Ovary (tissue), 9 donors: ENCODE measurements around the gene CRKL. TPM values are rescaled to one million over a fixed set of nuclear protein-coding genes. Genes with fewer than 3 reads are reported as not detected.
"Not testable (repeated sequence)": the region's sequence is repeated elsewhere in the genome, so short reads cannot be mapped to it uniquely, and the experiment has no call there.

ENCODE experiments used
- DNase-seq, 5 donors: peaks; one replicate each; pipeline ENCODE4 v3.0.0-alpha.2; 2019 to 2020
- H3K27ac ChIP-seq, 2 donors: fragments of 200-600 bp; one replicate each; pipeline versions ENCODE4 v1.5.1 to v1.8.0; 2019 to 2022
- H3K27me3 ChIP-seq: fragments of 200-600 bp; one replicate; pipeline ENCODE4 v1.8.0; 2022
- H3K36me3 ChIP-seq: fragments of 200-600 bp; sonication (generic); one replicate; pipeline ENCODE4 v1.5.1; 2019
- H3K4me1 ChIP-seq: one replicate; pipeline ENCODE4 v1.8.1; 2013; ENCODE audit warnings: mild to moderate bottlenecking, moderate library complexity; ENCODE audit not compliant: insufficient read depth
- H3K4me3 ChIP-seq: fragments of 200-600 bp; sonication (generic); one replicate; pipeline ENCODE4 v1.5.1; 2017
- H3K9me3 ChIP-seq, 2 donors: fragments of 200-600 bp in 1 of 2; sonication (generic) in 1 of 2; one replicate each; pipeline versions ENCODE4 v1.5.1 to v1.8.1; 2013 to 2019; ENCODE audit warnings: mild to moderate bottlenecking in 1 of 2, moderate library complexity in 1 of 2
- CTCF ChIP-seq, 3 donors: fragments of 450-650 bp in 2 of 3; fragments of 200-600 bp in 1 of 3; IDR thresholded peaks; one replicate each; pipeline versions ENCODE4 v1.5.1 to v1.8.0; 2016 to 2022; ENCODE audit warnings: antibody characterized with exemption in 3 of 3, mild to moderate bottlenecking in 1 of 3
- EP300 ChIP-seq: sonication (generic); formaldehyde crosslinking; IDR thresholded peaks from one replicate; pipeline ENCODE4 v1.6.1; 2017; ENCODE audit warnings: antibody characterized with exemption
- POLR2A ChIP-seq: fragments of 450-650 bp; IDR thresholded peaks from one replicate; pipeline ENCODE4 v1.6.1; 2017; ENCODE audit warnings: antibody characterized with exemption, mild to moderate bottlenecking, moderate library complexity
- WGBS, 3 donors: extraction: QIAGEN DNeasy Blood & Tissue Kit in 1 of 3; methylation state at CpG; one replicate each; pipeline versions ENCODE4 v1.1.5 to v1.1.7; 2013 to 2017; 5-methylcytosine and 5-hydroxymethylcytosine counted together
- intact Hi-C, 4 donors: fragments of 100-400 bp; cut with DNase I; formaldehyde crosslinking; loops; one replicate each; pipeline versions ENCODE4 v1.11.0 to v1.15.1; 2022 to 2023
- polyA plus RNA-seq, 2 donors: library from polyadenylated mRNA; stranded (reverse); fragments of 200-250 nt in 1 of 2; fragments of 350-450 nt in 1 of 2; fragmentation: Illumina TruSeq in 1 of 2; extraction: RNeasy Lipid Tissue Mini Kit (QIAGEN cat#74804) in 1 of 2; gene quantifications; one replicate each; pipeline ENCODE4 v1.2.3, GENCODE V29; 2013 to 2014
- total RNA-seq, 7 donors: library from RNA; depleted of rRNA in 2 of 7; stranded (reverse); fragments of >200 nt in 2 of 7; fragmentation: NEBNext Ultra II Directional in 3 of 7; extraction: Animal tissue kit (Norgen Biotek cat#: 25700) in 3 of 7; gene quantifications; one replicate each; pipeline versions ENCODE4 v1.1.0 to v1.2.4, GENCODE V29; 2016 to 2023
- donor health status: DM: no; HTN: no; CAD: no; lungs with moderate emphysema.
- donor health status: DM: no; HTN: no; CAD: no.
- donor health status: Bipolar disorder and iron deficiency.
- donor health status: DM: yes; HTN: yes; CAD: no.
- donor health status: DM: no; HTN: no; CAD: no.
- donor health status: DM: yes; HTN: yes; CAD: no.

Gene CRKL
- total and polyA plus RNA-seq, 9 donors = 22.7 to 71.5 (median 51.5) TPM

DNA sequence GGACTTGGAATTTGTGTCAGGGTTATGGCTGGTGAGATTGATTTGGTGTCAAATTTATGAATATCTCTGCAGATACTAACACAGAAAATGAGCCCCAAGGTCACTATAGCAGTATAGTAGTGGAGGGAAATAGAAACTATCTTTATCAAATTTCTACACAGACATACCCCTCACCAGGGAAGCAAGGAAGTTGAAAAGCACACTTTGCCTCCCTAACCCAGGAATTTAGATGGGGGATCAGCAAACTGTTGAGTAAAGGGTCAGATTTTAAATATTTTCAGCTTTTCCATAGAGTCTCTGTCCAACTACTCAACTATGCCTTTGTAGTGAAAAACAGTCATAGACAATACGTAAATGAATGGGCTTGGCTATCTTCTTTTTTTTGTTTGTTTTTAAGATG lies 12.8 kb downstream of the CRKL start:
- Histone ChIP-seq H3K9me3 (no peaks in the 10 kb centered on the region), H3K27me3 (no peaks in the 10 kb centered on the region), H3K4me1 (peaks cover 12% of the 10 kb centered on the region), H3K27ac (no peak overlapping the region), H3K4me3 (no peak overlapping the region), H3K36me3 (no peaks in the 10 kb centered on the region)
- intact Hi-C loops = no loop called here
- DNase-seq = no peak
- WGBS, 3 donors = 89 to 97% (median 97%) methylated on average over 1 of the region's 1 CpG
- TF ChIP-seq EP300 = no peak

DNA sequence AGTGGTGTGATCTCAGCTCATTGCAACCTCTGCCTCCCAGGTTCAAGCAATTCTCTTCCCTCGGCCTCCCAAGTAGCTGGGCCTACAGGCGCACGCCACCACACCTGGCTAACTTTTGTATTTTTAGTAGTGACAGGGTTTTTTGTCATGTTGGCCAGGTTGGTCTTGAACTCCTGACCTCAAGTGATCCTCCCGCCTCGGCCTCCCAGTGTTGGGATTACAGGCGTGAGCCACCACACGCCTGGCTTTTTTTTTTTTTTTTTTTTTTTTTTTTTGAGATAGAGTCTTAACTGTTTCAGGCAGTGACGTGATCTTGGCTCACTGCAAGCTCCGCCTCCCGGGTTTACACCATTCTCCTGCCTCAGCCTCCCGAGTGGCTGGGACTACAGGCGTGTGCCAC lies 13.2 kb downstream of the CRKL start:
- peaks cover 12% of the 10 kb centered on the region for H3K4me1 ChIP-seq
- H3K36me3 ChIP-seq, H3K27me3 ChIP-seq, intact Hi-C loops, DNase-seq, H3K27ac ChIP-seq, H3K9me3 ChIP-seq, H3K4me3 ChIP-seq: not testable (repeated sequence)
- 95 to 96% (median 95%) methylated on average over 12 of the region's 12 CpGs for WGBS, 3 donors

DNA sequence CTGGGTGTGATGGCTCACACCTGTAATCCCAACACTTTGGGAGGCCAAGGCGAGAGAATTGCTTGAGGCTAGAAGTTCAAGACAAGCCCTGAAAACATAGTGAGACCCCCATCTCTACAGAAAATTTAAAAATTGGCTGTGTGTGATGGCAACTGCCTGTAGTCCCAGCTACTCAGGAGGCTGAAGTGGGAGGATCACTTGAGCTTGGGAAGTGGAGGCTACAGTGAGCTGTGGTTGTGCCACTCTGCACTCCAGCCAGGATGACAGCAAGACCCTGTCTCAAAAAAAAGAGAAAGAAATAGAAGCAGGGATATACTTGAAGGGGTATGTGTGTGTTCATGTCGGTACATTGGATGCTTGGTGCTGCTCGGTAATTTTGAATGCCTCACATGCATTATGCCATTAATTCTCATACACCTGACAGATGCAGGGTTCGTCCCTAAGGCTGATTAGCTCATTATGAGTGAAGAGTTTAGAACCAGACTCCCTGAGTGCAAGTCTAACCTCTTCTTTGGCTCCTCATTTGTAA lies 14.0 kb downstream of the CRKL start:
- H3K4me1 ChIP-seq = peaks cover 17% of the 10 kb centered on the region
- no peaks in the 10 kb centered on the region for H3K36me3 ChIP-seq
- no peaks in the 10 kb centered on the region for H3K27me3 ChIP-seq
- no peak overlapping the region for H3K4me3 ChIP-seq
- WGBS, 3 donors = 82 to 88% (median 88%) methylated on average over 4 of the region's 4 CpGs
- no peaks in the 10 kb centered on the region for H3K9me3 ChIP-seq
- no peak for TF ChIP-seq POLR2A
- TF ChIP-seq CTCF (IDR thresholded peaks at IDR 0.05) = no peak
- no peak for TF ChIP-seq EP300
- DNase-seq = no peak
- intact Hi-C loops = no loop called here
- no peak overlapping the region for H3K27ac ChIP-seq

DNA sequence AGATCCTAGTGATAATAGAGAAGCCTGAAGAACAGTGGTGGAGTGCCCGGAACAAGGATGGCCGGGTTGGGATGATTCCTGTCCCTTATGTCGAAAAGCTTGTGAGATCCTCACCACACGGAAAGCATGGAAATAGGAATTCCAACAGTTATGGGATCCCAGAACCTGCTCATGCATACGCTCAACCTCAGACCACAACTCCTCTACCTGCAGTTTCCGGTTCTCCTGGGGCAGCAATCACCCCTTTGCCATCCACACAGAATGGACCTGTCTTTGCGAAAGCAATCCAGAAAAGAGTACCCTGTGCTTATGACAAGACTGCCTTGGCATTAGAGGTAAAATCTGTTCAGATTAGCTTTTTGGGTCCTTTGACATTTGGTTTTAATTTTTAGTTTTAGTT lies 16.7 kb downstream of the CRKL start:
- Histone ChIP-seq H3K36me3 (no peaks in the 10 kb centered on the region), H3K27me3 (no peaks in the 10 kb centered on the region), H3K4me3 (no peak overlapping the region), H3K4me1 (peaks cover 16% of the 10 kb centered on the region), H3K9me3 (no peaks in the 10 kb centered on the region), H3K27ac (no peak overlapping the region)
- no peak for DNase-seq
- intact Hi-C loops = no loop called here
- WGBS, 3 donors = 92% methylated on average over 7 of the region's 7 CpGs
- TF ChIP-seq CTCF (IDR thresholded peaks at IDR 0.05) (no peak), EP300 (no peak), POLR2A (no peak)

DNA sequence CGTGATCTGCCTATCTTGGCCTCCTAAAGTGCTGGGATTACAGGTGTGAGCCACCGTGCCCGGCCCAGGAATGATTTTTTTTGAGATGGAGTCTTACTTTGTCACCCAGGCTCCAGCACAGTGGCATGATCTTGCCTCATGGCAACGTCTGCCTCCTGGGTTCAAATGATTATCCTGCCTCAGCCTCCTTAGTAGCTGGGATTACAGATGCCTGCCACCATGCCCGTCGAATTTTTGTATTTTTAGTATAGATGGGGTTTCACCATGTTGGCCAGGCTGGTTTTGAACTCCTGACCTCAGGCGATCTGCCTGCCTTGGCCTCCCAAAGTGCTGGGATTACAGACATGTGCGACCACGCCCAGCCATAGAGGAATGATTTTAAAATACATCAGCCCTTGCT lies 17.8 kb downstream of the CRKL start:
- H3K4me1 ChIP-seq = peaks cover 16% of the 10 kb centered on the region
- H3K36me3 ChIP-seq = not testable (repeated sequence)
- 89 to 92% (median 92%) methylated on average over 9 of the region's 9 CpGs for WGBS, 3 donors

GRCh38 chr22:20935780-20936539 lies 18.8 kb downstream of the CRKL start:
- H3K27ac ChIP-seq, H3K9me3 ChIP-seq, H3K36me3 ChIP-seq, intact Hi-C loops, DNase-seq, H3K4me3 ChIP-seq, H3K27me3 ChIP-seq: not testable (repeated sequence)
- peaks cover 19% of the 10 kb centered on the region for H3K4me1 ChIP-seq
- WGBS, 3 donors = 79 to 85% (median 81%) methylated on average over 11 of the region's 11 CpGs

More for the DNA sequence above, 17.8 kb downstream of the CRKL start:
- H3K27me3 ChIP-seq, intact Hi-C loops, H3K27ac ChIP-seq, H3K4me3 ChIP-seq, H3K9me3 ChIP-seq, DNase-seq: not testable (repeated sequence)
